Neural progenitor cell (in vitro differentiated cells): ENCODE data around the gene MRNIP. TPM values are rescaled to one million over a fixed set of nuclear protein-coding genes. Genes with fewer than 3 reads are reported as not detected.

ENCODE experiments used
- DNase-seq: peaks from one replicate; pipeline ENCODE4 v3.0.0-alpha.2; 2016; ENCODE audit warnings: low spot score
- H2AFZ ChIP-seq: fragments of 200-600 bp; sonication (generic); replicated peaks from 2 replicates; pipeline ENCODE4 v1.6.1; 2016; ENCODE audit warnings: antibody characterized with exemption
- H3F3A ChIP-seq: fragments of 200-600 bp; sonication (generic); 2 replicates; pipeline ENCODE4 v1.6.1; 2016; ENCODE audit warnings: antibody characterized with exemption, low read depth
- H3K27ac ChIP-seq: fragments of 200-600 bp; sonication (generic); 2 replicates; pipeline ENCODE4 v1.5.1; 2016; ENCODE audit warnings: mild to moderate bottlenecking
- H3K27me3 ChIP-seq: fragments of 200-600 bp; sonication (generic); 2 replicates; pipeline ENCODE4 v1.6.1; 2016; ENCODE audit warnings: mild to moderate bottlenecking, moderate library complexity
- H3K36me3 ChIP-seq: fragments of 200-600 bp; sonication (generic); 2 replicates; pipeline ENCODE4 v1.5.1; 2016
- H3K4me1 ChIP-seq: fragments of 200-600 bp; sonication (generic); 2 replicates; pipeline ENCODE4 v1.6.1; 2016; ENCODE audit warnings: mixed run types
- H3K4me2 ChIP-seq: fragments of 200-600 bp; sonication (generic); 2 replicates; pipeline ENCODE4 v1.6.1; 2016
- H3K4me3 ChIP-seq: fragments of 200-600 bp; sonication (generic); 2 replicates; pipeline ENCODE4 v1.5.1; 2016
- H3K79me2 ChIP-seq: fragments of 200-600 bp; sonication (generic); 2 replicates; pipeline ENCODE4 v1.6.1; 2016; ENCODE audit warnings: low read depth
- H3K9ac ChIP-seq: fragments of 200-600 bp; sonication (generic); 2 replicates; pipeline ENCODE4 v1.6.1; 2016
- H3K9me3 ChIP-seq: fragments of 200-600 bp; sonication (generic); 2 replicates; pipeline ENCODE4 v1.5.1; 2016; ENCODE audit warnings: low read depth
- H4K20me1 ChIP-seq: fragments of 200-600 bp; sonication (generic); 2 replicates; pipeline ENCODE4 v1.6.1; 2016; ENCODE audit warnings: low read depth
- H3K27ac Mint-ChIP-seq: 3 replicates; pipeline ENCODE4 v1.8.0; 2021; ENCODE audit warnings: mixed read lengths
- H3K27me3 Mint-ChIP-seq: 2 replicates; pipeline ENCODE4 v1.8.0; 2022; ENCODE audit warnings: low read depth, mild to moderate bottlenecking, inconsistent platforms, moderate library complexity, mixed read lengths; ENCODE audit not compliant: insufficient read depth
- H3K36me3 Mint-ChIP-seq: 3 replicates; pipeline ENCODE4 v1.8.0; 2021; ENCODE audit warnings: mixed read lengths
- H3K4me1 Mint-ChIP-seq: 3 replicates; pipeline ENCODE4 v1.8.0; 2021; ENCODE audit warnings: mixed read lengths
- H3K4me3 Mint-ChIP-seq: 3 replicates; pipeline ENCODE4 v1.8.0; 2021; ENCODE audit warnings: mild to moderate bottlenecking, moderate library complexity, mixed read lengths
- H3K9me3 Mint-ChIP-seq: 3 replicates; pipeline ENCODE4 v1.8.0; 2020; ENCODE audit warnings: mixed read lengths
- CTCF ChIP-seq: fragments of 200-600 bp; sonication (generic); IDR thresholded peaks from 2 replicates; pipeline ENCODE4 v1.5.1; 2017; ENCODE audit warnings: antibody characterized with exemption, mild to moderate bottlenecking
- EZH2 ChIP-seq: fragments of 200-600 bp; sonication (generic); IDR thresholded peaks from 2 replicates; pipeline ENCODE4 v1.6.1; 2017; ENCODE audit warnings: antibody characterized with exemption, mild to moderate bottlenecking, moderate library complexity
- EZH2phosphoT487 ChIP-seq: fragments of 200-600 bp; sonication (generic); IDR thresholded peaks from 2 replicates; pipeline ENCODE4 v1.6.1; 2017; ENCODE audit warnings: antibody characterized with exemption
- total RNA-seq: library from RNA; depleted of rRNA; stranded (reverse); fragments of >200 nt; gene quantifications from 2 replicates; pipeline ENCODE4 v1.2.3, GENCODE V29; 2015; ENCODE audit warnings: low replicate concordance

The MRNIP gene
- total RNA-seq, 1 donor from 2014 or later, result 68.5 TPM

GRCh38 chr5:179906294-179906794 lies 47.7 kb upstream of the MRNIP start:
- Histone ChIP-seq H3K27ac (no peak overlapping the region), H3K4me3 (peak overlapping the region; percentile 62), H3F3A (peaks cover 13% of the 10 kb centered on the region), H3K36me3 (no peaks in the 10 kb centered on the region), H3K9me3 (no peaks in the 10 kb centered on the region), H3K79me2 (peaks cover 5% of the 10 kb centered on the region), H2AFZ (no peak overlapping the region), H3K27me3 (peaks cover 5% of the 10 kb centered on the region), H4K20me1 (peaks cover 5% of the 10 kb centered on the region), H3K4me2 (peak overlapping the region; percentile 99), H3K9ac (no peak overlapping the region), H3K4me1 (peaks cover 6% of the 10 kb centered on the region)
- peaks cover 3% of the 10 kb centered on the region for H3K27me3 Mint-ChIP-seq
- TF ChIP-seq CTCF, result no peak
- no peak for TF ChIP-seq EZH2
- no peak for TF ChIP-seq EZH2phosphoT487
- peaks cover 16% of the 10 kb centered on the region for H3K36me3 Mint-ChIP-seq
- no peaks in the 10 kb centered on the region for H3K9me3 Mint-ChIP-seq
- peak overlapping the region; percentile 90 for H3K4me3 Mint-ChIP-seq
- peak; percentile 15 for DNase-seq
- H3K27ac Mint-ChIP-seq, result peak overlapping the region; percentile 84
- H3K4me1 Mint-ChIP-seq, result peaks cover 8% of the 10 kb centered on the region

DNA sequence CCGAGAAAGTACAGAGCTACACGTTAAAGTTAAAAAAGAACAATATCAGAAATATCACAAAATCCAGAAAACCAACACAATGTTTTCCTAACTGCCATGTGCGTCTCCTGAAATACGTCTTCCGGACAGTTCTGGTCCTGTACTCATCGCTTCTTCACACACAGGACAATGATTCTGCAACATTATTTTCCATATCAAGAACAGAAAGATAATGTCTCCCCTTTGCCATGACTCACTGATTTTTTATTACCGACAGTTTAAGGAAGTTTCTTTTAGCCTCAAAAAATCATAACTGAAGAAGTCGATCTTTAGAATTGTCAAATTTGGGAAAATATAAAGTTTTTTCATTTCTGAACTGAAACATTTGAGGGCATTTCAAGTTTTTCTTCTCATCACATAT lies 46.5 kb upstream of the MRNIP start:
- H3K4me2 ChIP-seq, result no peak overlapping the region
- H3K9me3 Mint-ChIP-seq, result no peaks in the 10 kb centered on the region
- no peak overlapping the region for H2AFZ ChIP-seq
- DNase-seq, result no peak
- peaks cover 8% of the 10 kb centered on the region for H3K4me1 Mint-ChIP-seq
- peaks cover 5% of the 10 kb centered on the region for H3K27me3 ChIP-seq
- no peak overlapping the region for H3K9ac ChIP-seq
- H3F3A ChIP-seq, result peaks cover 13% of the 10 kb centered on the region
- H3K79me2 ChIP-seq, result peaks cover 5% of the 10 kb centered on the region
- no peaks in the 10 kb centered on the region for H3K9me3 ChIP-seq
- H3K4me3 Mint-ChIP-seq, result peak overlapping the region; percentile 27
- H3K4me3 ChIP-seq, result no peak overlapping the region
- H3K36me3 ChIP-seq, result no peaks in the 10 kb centered on the region
- peaks cover 6% of the 10 kb centered on the region for H3K4me1 ChIP-seq
- no peak overlapping the region for H3K27ac Mint-ChIP-seq
- peaks cover 3% of the 10 kb centered on the region for H3K27me3 Mint-ChIP-seq
- H3K27ac ChIP-seq, result no peak overlapping the region
- H3K36me3 Mint-ChIP-seq, result peaks cover 18% of the 10 kb centered on the region
- TF ChIP-seq EZH2, result no peak
- TF ChIP-seq CTCF, result no peak
- TF ChIP-seq EZH2phosphoT487, result no peak
- peaks cover 5% of the 10 kb centered on the region for H4K20me1 ChIP-seq

DNA sequence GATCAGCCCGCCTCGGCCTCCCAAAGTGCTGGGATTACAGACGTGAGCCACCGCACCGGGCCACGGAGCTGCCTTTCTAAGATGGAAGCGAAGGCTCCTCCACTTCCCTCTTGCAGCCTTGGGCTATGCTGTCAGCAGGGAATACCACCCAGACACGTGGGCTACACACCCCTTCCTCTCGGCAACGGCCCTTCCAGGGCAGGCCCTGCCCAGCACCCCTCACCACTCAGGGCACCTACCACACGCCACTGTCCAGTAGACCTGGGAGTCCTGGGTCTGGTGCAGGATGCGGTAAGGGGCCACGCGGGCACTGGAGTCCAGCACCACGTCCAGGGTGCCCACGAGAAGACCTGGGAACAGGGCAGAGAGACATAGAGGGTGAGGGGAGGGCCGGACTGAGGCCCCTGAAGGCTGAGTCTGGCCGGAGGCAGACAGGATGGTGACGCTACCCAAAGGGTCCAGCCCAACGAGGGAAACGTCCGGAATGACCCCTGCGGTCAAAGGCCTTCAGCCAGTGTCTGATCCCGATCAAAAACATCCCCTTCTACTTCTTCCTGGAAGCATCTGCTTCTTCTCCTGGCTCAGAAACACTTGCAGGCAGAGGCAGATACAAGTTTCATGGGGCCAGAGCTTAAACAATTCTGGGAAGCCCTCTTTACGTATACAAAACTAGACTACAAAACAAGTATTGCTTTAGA lies 46.0 kb upstream of the MRNIP start:
- TF ChIP-seq EZH2phosphoT487 (no peak), EZH2 (no peak), CTCF (no peak)
- H3K4me1 Mint-ChIP-seq, result peaks cover 8% of the 10 kb centered on the region

More for the DNA sequence above, 46.0 kb upstream of the MRNIP start:
- H3K9me3 Mint-ChIP-seq, result no peaks in the 10 kb centered on the region
- H3K27me3 Mint-ChIP-seq, result peaks cover 3% of the 10 kb centered on the region
- H3K27me3 ChIP-seq, result peaks cover 5% of the 10 kb centered on the region
- no peak for DNase-seq
- H3K36me3 Mint-ChIP-seq, result peaks cover 18% of the 10 kb centered on the region
- H3F3A ChIP-seq, result peaks cover 13% of the 10 kb centered on the region
- no peak overlapping the region for H3K27ac ChIP-seq
- no peak overlapping the region for H3K4me3 ChIP-seq
- H3K4me2 ChIP-seq, result no peak overlapping the region
- peaks cover 5% of the 10 kb centered on the region for H4K20me1 ChIP-seq
- H3K79me2 ChIP-seq, result peaks cover 5% of the 10 kb centered on the region
- peak overlapping the region; percentile 27 for H3K4me3 Mint-ChIP-seq
- H2AFZ ChIP-seq, result no peak overlapping the region
- peaks cover 6% of the 10 kb centered on the region for H3K4me1 ChIP-seq
- no peak overlapping the region for H3K9ac ChIP-seq
- no peak overlapping the region for H3K27ac Mint-ChIP-seq
- no peaks in the 10 kb centered on the region for H3K36me3 ChIP-seq
- H3K9me3 ChIP-seq, result no peaks in the 10 kb centered on the region
